Stimulated activated CD8-positive, alpha-beta memory T cell treated with anti-CD3 and anti-CD28 coated beads, Interleukin-12 subunit alpha, Interleukin-12 subunit beta, amount 100 ng/mL, for 4 hours (primary cell): ENCODE results near the gene MICOS13.
"Not testable (repeated sequence)": the region's sequence is repeated elsewhere in the genome, so short reads cannot be mapped to it uniquely, and the experiment has no call there.

ENCODE experiments used
- DNase-seq: peaks from one replicate; pipeline ENCODE4 v3.0.0-alpha.2; 2020; ENCODE audit warnings: low read depth

Gene MICOS13

DNA sequence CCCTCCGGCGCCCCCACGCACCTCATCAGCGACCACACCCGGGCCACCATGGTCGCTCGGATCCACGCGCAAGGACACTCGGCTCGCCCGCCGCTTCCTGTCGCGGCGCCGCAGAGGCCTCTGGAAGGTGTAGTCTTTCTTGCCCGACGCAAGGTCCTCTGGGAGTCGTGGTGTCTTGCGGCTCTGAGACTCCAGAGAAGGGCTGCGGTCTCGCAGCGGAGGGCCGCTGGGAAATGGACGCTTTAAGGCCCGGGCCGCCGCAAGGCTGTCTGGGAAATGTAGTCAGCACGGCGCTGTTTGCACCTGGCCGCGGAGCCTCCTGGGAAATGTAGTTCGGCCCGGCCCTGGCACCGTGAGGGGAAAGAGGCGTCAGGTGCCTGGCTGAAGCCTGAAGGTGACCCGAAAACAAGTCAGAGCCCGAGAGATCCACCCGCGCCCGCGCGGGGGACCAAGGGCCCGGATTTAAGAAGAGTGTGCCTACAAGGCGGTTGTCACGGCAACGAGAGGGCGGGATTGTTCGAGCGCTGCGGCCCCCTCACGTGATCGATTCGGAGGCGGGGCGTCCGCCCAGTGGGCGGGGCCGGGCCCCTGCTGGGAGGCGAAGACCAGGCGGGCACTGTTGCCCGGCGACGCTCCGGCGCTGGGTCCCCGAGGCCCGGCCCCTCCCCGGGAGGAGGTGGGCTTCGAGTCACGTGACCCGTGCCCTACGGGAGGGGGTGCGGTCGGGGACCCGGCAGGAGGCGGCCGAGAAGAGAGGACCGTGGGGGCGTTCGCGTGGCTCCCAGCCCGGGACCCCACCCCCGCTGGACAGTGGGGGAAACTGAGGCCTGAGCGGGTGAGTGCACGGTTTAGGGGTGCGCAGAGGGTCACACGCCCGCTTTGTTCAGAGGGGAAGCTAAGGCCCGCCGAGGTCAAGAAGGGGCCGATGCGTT is at the start of gene MICOS13, which contains the start of gene HSD11B1L:
Gene MICOS13, minus strand, starts transcription at position 80 of the 932 bp plus-strand sequence. Its CDS starts 30 bp downstream, at position 50.
Gene HSD11B1L, plus strand, starts transcription at position 591 of the 932 bp plus-strand sequence. CDS start 3,806 bp downstream, outside the sequence.
- peak; percentile 97 for DNase-seq

DNA sequence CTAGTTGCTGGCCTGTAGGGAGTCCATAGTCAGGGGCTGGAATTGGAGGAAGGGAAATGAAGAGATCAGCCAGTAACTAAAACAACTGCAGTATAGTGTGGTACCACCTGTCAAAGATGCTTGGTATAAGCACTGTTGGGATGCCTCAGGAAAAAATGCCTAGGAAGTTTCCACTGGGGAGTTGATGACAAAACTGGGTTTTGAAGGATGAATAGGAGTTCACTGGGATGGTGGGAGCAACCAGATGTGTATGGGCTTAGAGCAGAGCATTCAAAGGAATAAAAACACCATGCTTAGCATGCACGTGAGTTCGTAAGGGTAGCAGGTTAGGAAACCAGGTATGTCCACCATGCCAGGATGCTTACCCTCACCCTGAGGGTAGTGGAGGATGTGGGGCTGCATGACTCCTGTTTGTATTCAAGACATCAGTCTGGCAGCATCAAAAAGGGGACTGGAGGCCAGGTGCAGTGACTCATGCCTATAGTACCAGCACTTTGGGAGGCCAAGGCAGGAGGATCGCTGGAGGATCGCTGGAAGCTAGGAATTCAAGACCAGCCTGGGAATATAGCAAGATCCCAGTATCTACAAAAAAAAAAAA is 47.2 kb upstream of the MICOS13 start:
- DNase-seq: no peak

DNA sequence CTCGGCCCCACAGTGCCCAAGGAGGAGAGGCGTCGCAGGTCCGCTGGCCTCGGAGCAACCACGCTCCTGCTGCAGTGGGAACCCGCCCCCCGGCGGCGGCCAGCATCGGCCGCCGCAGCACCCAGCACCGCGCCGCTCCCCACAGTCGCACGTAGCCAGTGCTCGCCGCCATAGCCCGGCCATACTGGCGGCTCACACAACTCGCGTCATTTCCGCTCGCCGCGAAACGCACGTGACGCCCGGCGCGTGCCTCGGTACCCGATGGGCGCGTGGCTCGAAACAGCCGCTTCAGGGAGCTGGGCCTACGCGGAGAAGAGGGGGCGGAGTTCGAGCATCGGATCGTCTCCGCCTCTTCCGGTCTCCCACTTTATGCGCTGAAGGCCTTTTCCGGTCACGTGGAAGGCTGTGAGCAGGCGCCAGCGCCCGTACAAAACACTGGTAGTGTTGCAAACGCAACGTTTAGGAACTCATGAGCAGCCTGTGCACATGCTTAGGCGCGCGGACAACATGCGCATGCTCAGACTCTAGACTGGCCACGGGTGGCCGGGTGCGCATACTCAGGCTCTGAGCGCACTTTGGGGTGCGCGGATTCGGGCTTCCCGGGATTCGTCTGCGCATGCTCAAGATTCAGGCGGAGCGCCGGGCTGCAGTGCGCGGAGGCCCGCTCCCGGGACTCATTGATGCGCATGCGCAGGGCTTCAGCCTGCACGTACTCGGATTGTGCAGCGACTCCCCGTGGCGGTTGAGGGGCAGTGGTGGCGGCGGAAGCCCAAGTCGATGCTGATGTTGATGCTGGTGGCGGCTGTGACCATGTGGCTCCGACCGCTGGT is 39.9 kb upstream of the MICOS13 start, which contains the start of the genes CATSPERD and LONP1:
Gene CATSPERD, plus strand, starts transcription at position 677 of the 830 bp plus-strand sequence. Its CDS starts 101 bp downstream, at position 778.
Gene LONP1, minus strand, starts transcription at position 186 of the 830 bp plus-strand sequence. Its CDS starts 14 bp downstream, at position 172.
- peak; percentile 96 for DNase-seq

GRCh38 chr19:5719274-5719960 is 39.1 kb upstream of the MICOS13 start:
- no peak for DNase-seq

DNA sequence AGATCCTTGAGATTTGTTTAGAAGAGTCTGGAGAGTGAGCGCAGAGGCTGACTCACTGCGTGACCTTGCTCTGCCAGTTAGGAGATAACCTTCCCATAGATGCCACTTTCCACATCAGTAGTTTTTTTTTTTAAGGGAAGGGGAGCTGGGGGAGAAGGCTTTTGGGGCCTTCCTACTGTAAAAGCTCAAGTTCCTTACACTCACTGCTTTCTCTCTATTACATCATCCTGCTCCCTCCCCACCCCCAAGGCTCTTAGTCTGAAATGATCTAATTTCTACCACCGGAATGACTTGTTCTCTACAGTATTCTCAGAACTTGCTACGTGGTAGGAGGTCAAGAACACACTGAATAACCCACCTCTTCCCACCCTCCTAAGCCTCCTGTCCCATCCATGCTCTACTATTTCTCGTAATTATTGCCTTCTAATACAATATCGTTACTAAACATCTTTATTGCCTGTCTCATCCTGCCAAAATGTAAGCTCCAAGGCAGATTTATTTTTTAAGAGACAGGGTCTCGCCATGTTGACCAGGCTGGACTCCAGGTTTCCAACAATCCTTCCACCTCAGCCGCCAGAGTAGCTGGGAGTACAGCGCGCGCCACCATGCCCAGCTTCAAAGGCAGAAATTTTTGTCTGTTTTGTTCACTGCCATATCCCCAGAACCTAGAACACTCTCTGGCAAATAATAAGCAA is 38.4 kb upstream of the MICOS13 start:
- DNase-seq: no peak

DNA sequence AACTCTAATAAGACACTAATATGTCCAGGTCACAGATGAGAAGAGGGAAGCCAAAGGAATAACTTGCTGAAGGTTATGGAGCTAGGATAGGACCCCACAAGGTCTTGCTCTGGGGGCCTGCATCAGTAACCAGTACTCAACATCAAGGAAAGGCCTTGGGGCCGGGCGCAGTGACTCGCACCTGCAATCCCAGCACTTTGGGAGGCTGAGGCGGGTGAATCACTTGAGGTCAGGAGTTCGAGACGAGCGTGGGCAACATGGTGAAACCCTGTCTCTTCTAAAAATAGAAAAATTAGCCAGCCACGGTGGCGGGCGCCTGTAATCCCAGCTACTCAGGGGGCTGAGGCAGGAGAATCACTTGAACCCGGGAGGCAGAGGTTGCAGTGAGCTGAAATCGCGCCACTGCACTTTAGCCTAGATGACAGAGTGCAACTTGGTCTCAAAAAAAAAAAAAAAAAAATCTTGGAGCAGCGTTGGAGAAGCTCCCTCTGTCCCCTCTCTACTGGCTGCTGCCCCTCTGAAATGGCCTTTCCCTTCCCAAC is 37.8 kb upstream of the MICOS13 start:
- no peak for DNase-seq

DNA sequence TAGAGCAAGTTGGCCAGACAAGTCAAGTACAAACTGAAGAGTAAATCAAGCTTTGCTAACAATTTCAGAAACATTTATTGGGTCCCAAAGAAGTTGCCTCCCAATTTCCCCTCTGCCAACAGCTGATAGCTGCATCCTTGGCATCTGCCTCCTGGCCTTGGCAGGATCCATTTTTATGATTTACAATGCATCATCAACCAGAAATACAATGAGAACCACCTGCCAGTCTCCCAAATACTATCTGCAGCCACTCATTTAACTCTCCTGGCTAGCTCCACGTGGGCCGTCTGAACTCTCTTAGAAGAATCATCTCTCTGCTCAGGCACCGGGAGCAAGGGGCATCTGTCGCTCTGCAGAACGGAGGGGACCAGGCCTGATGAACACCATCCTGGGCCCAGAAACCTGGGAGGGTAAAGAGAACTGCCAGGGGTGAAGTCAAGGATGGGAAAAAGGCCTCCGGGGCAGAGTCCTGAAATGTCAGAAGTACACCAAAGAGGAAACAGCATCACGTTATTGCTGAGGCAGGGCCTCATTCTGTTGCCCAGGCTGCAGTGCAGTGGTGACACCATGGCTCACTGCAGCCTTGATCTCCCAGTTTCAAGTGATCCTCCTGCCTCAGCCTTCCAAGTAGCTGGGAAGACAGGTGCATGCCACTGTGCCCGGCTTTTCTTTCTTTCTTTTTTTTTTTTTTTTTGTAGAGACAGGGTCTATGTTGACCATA is 37.1 kb upstream of the MICOS13 start:
- no peak for DNase-seq

- DNase-seq: no peak
Observed at GRCh38 chr19:5714816-5715215, 34.5 kb upstream of the MICOS13 start.

DNA sequence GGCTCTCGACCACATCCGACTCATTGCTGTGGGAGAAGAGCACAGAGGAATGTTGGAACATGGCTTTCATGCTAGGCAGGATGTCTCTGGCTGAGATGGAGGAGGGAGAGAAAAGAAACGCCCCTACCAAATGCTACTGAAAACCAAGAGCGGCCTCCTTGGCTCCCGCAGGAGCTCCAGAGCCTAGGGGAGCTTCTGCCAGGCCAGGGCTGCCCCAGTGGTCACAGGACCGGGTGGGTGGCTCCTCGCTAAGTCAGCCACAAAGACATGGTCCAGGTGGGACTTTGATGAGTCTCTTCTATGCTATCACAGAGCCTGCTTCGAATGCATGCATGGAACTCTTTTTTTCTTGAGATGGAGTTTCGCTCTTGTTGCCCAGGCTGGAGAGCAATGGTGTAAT is 32.9 kb upstream of the MICOS13 start:
- DNase-seq: no peak

DNA sequence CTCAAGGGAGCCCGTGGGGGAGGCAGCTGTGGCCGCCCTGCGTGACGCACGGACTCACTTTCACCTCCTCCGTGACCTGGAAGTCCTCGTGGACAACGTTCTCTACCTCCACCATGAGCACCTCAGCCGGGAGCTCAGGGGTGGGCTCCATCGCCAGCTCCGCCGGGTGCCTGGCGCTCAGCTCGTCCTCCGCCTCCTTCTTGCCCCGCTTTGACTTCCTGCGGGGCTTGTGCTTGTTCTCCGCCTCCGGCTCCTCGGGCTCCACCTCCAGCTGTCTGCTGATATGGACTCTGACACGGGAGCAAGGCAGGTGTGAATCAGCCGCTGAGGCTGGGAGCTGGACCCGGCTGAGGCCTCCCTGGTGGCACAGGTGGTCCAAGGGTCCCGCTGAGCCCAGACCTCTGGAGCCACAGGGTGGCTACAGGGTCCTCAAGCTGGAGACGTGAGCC is 31.4 kb upstream of the MICOS13 start:
- no peak for DNase-seq

- DNase-seq: no peak
Observed at GRCh38 chr19:5711025-5711424, 30.7 kb upstream of the MICOS13 start.

- DNase-seq: no peak
Observed at GRCh38 chr19:5707576-5708575, 27.6 kb upstream of the MICOS13 start.

GRCh38 chr19:5706876-5707573 is 26.7 kb upstream of the MICOS13 start:
- DNase-seq: no peak

DNA sequence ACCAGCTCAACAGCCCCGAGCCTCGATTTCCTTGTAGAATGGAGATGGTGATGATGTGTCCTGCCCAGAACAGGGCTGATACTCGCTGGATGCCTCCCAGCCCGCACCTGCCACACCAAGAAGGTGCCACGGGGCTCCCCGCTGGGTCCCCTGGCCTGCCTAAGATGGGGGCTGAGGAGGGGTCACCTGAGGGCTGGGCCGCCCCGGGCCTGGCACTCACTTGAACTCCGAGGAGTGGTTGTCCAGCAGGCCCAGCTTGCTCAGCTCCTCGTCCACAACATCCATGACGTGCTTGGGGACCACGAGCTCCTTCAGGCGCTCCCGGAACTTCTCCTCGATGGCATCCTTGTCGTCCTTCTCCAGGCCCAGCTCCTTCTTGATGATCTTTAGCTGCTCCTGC is 25.2 kb upstream of the MICOS13 start:
- DNase-seq: no peak

GRCh38 chr19:5703819-5704818 is 23.8 kb upstream of the MICOS13 start:
- DNase-seq: no peak

DNA sequence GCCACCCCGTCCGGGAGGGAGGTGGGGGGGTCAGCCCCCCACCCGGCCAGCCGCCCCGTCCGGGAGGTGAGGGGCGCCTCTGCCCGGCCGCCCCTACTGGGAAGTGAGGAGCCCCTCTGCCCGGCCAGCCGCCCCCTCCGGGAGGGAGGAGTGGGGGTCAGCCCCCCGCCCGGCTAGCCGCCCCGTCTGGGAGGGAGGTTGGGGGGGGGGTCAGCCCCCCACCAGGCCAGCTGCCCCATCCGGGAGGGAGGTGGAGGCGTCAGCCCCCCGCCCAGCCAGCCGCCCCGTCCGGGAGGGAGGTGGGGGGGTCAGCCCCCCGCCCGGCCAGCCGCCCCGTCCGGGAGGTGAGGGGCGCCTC is 21.7 kb upstream of the MICOS13 start:
- not testable (repeated sequence) for DNase-seq
